SIG-M5 (cell line): ENCODE data around the gene SLC6A18.
"Not testable (repeated sequence)": the region's sequence is repeated elsewhere in the genome, so short reads cannot be mapped to it uniquely, and the experiment has no call there.

ENCODE experiments used
- DNase-seq: peaks from one replicate; lab custom pipeline; 2025; lab: John Stamatoyannopoulos, UW

Gene SLC6A18

GRCh38 chr5:1254196-1254595 lies 29.0 kb downstream of the SLC6A18 start:
- no peak for DNase-seq

DNA sequence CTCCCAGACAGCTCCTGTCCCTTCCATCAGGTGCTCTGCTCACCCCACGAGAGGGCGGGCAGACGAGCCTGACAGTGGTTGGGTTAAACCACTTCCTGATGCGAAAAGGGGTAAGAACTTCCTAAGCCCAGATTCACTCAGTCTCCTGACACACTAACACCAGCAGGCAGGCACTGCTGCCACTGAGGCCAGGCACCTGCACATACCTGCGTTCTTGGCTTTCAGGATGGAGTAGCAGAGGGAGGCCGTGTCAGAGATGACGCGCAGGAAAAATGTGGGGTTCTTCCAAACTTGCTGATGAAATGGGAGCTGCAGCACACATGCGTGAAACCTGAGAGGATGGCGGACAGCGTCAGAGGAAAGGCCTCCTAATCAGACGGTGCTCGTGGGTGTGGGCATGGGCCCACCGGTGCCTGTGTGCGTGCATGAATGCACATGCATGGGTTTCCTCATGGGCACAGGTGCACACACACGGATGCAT lies 29.9 kb downstream of the SLC6A18 start:
- no peak for DNase-seq

DNA sequence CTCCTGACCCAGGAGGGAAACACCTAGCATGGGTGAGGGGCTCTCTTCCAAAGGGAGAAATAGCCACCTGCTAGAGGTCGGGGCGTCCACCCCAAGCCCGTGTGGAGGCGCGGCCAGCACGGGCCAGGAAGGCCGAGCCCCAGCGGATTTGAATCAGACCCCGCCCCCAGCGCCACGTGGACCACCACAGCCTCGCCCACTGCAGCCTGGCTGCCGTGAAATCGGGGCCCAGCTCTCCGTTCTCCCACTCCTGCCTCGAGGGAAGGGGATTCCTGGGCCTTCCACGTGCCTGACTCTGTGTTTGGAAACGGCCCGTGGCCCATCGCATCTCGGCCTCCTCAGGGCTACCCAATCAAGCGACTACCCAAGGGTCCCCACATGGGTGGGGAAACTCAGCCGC lies 31.6 kb downstream of the SLC6A18 start:
- no peak for DNase-seq

GRCh38 chr5:1257363-1257762 lies 32.2 kb downstream of the SLC6A18 start:
- no peak for DNase-seq

- no peak for DNase-seq
Observed at GRCh38 chr5:1257841-1258240, 32.7 kb downstream of the SLC6A18 start.

DNA sequence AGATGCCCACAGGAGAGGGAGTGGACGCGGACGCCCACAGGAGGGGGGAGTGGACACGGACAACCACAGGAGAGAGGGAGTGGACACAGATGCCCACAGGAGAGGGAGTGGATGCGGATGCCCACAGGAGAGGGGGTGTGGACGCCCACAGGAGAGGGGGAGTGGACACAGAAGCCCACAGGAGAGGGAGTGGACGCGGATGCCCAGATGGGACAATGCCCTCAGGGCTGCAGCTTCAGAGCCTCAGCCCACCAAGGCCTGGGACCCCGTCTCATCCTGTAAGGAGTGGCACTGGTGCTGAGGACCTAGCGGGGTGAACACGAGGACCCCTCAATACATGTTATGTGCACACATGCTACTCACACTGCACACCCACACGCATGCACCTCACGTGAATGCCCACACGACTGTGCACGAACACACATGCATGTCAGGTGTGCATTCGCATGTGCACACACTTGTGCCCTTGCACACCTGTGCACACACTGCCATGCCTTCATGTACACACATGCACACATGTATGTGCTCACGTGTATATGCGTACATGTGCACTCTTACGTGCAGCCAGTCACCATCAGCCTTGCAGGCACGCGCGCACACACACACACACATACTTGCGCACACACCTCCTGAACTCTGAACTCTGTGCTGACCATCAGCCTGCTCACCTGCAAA lies 34.8 kb downstream of the SLC6A18 start:
- no peak for DNase-seq

GRCh38 chr5:1261643-1262042 lies 36.5 kb downstream of the SLC6A18 start:
- DNase-seq, result no peak

- no peak for DNase-seq
Observed at GRCh38 chr5:1262381-1262780, 37.2 kb downstream of the SLC6A18 start.

DNA sequence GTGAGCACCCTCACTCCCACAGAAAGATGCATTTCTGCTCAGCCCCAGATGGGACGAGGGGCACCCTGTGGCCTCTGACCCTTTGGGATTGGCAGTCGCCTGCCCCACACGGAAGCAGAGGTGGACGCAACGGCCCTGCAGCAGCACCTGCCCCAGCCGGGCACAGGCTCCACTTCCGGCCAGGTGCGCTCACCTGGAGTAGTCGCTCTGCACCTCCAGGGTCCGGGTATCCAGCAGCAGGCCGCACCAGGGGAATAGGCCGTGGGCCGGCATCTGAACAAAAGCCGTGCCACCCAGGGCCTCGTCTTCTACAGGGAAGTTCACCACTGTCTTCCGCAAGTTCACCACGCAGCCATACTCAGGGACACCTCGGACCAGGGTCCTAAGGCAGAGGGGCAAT lies 39.0 kb downstream of the SLC6A18 start:
- no peak for DNase-seq

DNA sequence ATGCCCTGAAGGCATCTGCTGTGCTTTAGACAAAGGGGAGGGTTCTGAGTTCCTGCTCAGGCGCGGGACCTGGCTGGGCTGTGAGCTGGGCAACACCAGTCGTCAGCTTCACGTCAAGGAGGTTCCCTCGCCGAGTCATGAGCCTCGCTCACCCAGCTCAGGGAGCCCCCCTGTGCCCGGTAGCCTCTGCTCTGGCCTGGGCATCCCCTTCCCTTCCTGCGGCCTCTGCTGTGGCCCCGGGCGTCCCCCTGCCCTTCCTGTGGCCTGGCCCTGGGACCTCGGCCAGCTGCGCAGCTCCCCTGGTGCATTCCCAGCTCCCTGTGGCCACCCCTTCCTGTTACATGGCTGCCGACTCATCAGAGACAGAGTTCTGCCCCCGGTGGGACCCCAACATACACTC lies 39.8 kb downstream of the SLC6A18 start:
- DNase-seq, result no peak

- no peak for DNase-seq
Observed at GRCh38 chr5:1265461-1266455, 40.6 kb downstream of the SLC6A18 start.

GRCh38 chr5:1266791-1267190 lies 41.6 kb downstream of the SLC6A18 start:
- no peak for DNase-seq

GRCh38 chr5:1267464-1267863 lies 42.3 kb downstream of the SLC6A18 start:
- not testable (repeated sequence) for DNase-seq

DNA sequence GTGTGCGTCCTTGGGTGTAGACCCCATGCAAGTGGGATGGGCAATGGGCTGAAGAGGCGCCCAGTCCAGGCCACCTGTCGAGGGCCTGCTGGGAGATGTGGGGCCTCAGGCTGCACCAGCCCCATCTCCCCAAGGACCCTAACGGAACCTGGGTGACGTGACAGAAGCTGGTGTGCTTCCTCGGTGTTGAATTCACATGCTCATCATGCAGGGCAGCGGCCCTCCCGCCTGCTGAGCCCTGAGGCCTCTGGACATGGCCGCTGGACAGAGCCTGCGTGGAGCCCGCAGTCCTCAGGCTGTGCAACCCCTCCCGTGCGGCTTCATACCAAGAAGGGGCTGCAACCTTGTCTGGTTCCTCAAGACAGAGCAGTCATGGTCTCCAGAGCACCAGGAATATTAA lies 42.9 kb downstream of the SLC6A18 start:
- no peak for DNase-seq

- DNase-seq, result no peak
Observed at GRCh38 chr5:1268666-1269065, 43.5 kb downstream of the SLC6A18 start.

DNA sequence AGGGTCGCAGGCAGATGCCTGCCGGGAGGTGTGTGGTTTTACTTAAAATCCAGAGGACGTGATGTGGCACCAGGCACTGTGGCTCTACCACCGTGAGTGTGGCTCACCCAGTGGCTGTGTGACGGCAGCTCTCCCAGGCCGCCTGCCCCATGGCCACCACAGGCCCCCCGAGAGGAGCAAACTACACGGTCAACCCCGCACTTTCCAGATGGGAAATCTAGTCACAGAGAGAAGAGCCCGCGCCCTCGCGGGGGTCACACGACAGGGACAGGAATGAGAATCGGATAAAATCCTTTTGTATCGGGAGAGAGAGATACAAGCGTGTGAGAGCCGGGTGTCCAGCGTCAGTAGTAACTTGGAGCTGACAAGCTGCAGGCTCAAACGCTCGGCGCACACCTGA lies 45.2 kb downstream of the SLC6A18 start:
- no peak for DNase-seq

- no peak for DNase-seq
Observed at GRCh38 chr5:1270933-1271914, 46.0 kb downstream of the SLC6A18 start.

DNA sequence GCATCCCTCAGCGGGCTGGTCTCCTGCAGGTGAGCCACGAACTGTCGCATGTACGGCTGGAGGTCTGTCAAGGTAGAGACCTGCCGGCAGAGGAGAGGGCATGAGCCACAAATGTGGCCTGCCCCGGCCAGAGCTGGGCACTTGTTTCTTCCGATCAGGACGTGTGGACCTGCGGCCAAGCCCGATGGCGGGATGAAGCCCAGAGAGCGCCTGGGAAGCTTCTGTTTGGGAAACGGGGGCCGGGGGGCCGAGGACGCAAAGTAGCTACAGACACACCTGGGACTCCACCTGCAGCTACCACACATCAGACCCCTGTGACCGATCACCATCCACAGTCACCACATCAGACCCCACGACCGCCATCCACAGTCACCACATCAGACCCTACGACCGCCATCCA lies 47.0 kb downstream of the SLC6A18 start:
- no peak for DNase-seq

GRCh38 chr5:1273745-1274144 lies 48.6 kb downstream of the SLC6A18 start:
- DNase-seq, result no peak

GRCh38 chr5:1274471-1274870 lies 49.3 kb downstream of the SLC6A18 start:
- DNase-seq, result no peak

- not testable (repeated sequence) for DNase-seq
Observed at GRCh38 chr5:1275397-1276391, 50.5 kb downstream of the SLC6A18 start.
